Heart right ventricle (tissue), 16 donors: ENCODE data around the gene USO1. TPM values are rescaled to one million over a fixed set of nuclear protein-coding genes. Genes with fewer than 3 reads are reported as not detected.
A peak's percentile ranks its signal among the peaks of the same experiment; 100 is the strongest.
"Not testable (repeated sequence)": the region's sequence is repeated elsewhere in the genome, so short reads cannot be mapped to it uniquely, and the experiment has no call there.

Experiments used
- ATAC-seq, 8 donors: fragments of 200-7000 bp; cut with Tn5 transposase; one replicate each; pipeline ENCODE4 v1.9.1; 2020; ENCODE audit warnings: mild to moderate bottlenecking in 8 of 8, moderate library complexity in 8 of 8, moderate number of reproducible peaks in 1 of 8
- DNase-seq, 2 donors: peaks; one replicate each; pipeline ENCODE4 v3.0.0-alpha.2; 2020
- H3K27ac ChIP-seq, 10 donors: fragments of 200-600 bp; sonication (generic) in 2 of 10; one replicate each; pipeline versions ENCODE4 v1.5.0 to v1.8.0; 2020 to 2022; ENCODE audit warnings: mild to moderate bottlenecking in 3 of 10
- H3K27me3 ChIP-seq, 7 donors: fragments of 200-600 bp; one replicate each; pipeline ENCODE4 v1.8.0; 2021 to 2022; ENCODE audit warnings: mild to moderate bottlenecking in 2 of 7
- H3K36me3 ChIP-seq, 9 donors: fragments of 200-600 bp; sonication (generic) in 1 of 9; one replicate each; pipeline versions ENCODE4 v1.5.0 to v1.8.0; 2020 to 2022; ENCODE audit warnings: mild to moderate bottlenecking in 2 of 9
- H3K4me1 ChIP-seq, 9 donors: fragments of 200-600 bp; sonication (generic) in 1 of 9; one replicate each; pipeline versions ENCODE4 v1.5.0 to v1.8.0; 2020 to 2022; ENCODE audit warnings: mild to moderate bottlenecking in 4 of 9
- H3K4me3 ChIP-seq, 10 donors: fragments of 200-600 bp; sonication (generic) in 2 of 10; one replicate each; pipeline versions ENCODE4 v1.5.0 to v1.8.0; 2020 to 2022; ENCODE audit warnings: mild to moderate bottlenecking in 7 of 10, moderate library complexity in 2 of 10
- H3K9me3 ChIP-seq, 11 donors: fragments of 200-600 bp in 10 of 11; sonication (generic) in 2 of 11; one replicate each; pipeline versions ENCODE4 v1.5.0 to v1.8.0; 2013 to 2022; ENCODE audit warnings: mild to moderate bottlenecking in 2 of 11, control low read depth in 1 of 11, moderate library complexity in 1 of 11
- CTCF ChIP-seq, 9 donors: fragments of 200-600 bp; sonication (generic) in 2 of 9; IDR thresholded peaks; one replicate each; pipeline versions ENCODE4 v1.5.0 to v1.8.0; 2021 to 2022; ENCODE audit warnings: antibody characterized with exemption in 9 of 9, mild to moderate bottlenecking in 5 of 9, moderate library complexity in 1 of 9
- WGBS, 2 donors: extraction: QIAGEN DNeasy Blood & Tissue Kit; methylation state at CpG; one replicate each; pipeline ENCODE4 v1.1.7; 2013; ENCODE audit warnings: inconsistent platforms in 1 of 2; 5-methylcytosine and 5-hydroxymethylcytosine counted together
- intact Hi-C, 10 donors: fragments of 100-400 bp; cut with DNase I; formaldehyde crosslinking; loops; one replicate each; pipeline versions ENCODE4 v1.11.1 to v1.14.2; 2022
- polyA plus RNA-seq, 2 donors: library from polyadenylated mRNA; stranded (reverse); fragments of 200-250 nt; gene quantifications; one replicate each; pipeline ENCODE4 v1.2.3, GENCODE V29; 2013
- total RNA-seq, 10 donors: library from RNA; stranded (reverse); fragmentation: NEBNext Ultra II Directional in 3 of 10; extraction: Animal tissue kit (Norgen Biotek cat#: 25700) in 3 of 10; gene quantifications; one replicate each; pipeline versions ENCODE4 v1.2.1 to v1.2.4, GENCODE V29; 2021 to 2023
- donor health status: Arrhythmogenic right ventricular cardiomyopathy.
- donor health status: ischemic (EF 13 %, LVEDD 7.1; RV severe dilation, severe dysfunction).
- donor health status: healthy with polysubstance abuse.
- donor health status: DM: no; HTN: yes; CAD: no.
- donor health status: DM: no; HTN: no; CAD: no.
- donor health status: ischemic (EF 25% LVEDD 6.9; RV normal size, moderate dysfunction).
- donor health status: ischemic (EF 25% LVEDD 5.7; RV mildly dilated, moderate dysfunction).
- donor health status: healthy.
- donor health status: DM: yes; HTN: yes; CAD: no.
- donor health status: Ischemic cardiomyopathy.
- donor health status: ischemic (EF 35%, LVEDD 5.7; RV mildly dilated, moderate dysfunction).
- donor health status: nonischemic (EF 11% LVEDD 7.7; RV severe dilation, severe dysfunction).
- donor health status: DM: yes; HTN: yes; CAD: no.
- donor health status: PGD.
- donor health status: ischemic (EF 29% LVEDD 5.4; RV normal size, mild dysfunction).
- donor health status: nonischemic (EF 23%, LVEDD 6.1; RV moderate dilation, normal function).

Gene USO1
- total and polyA plus RNA-seq, 12 donors: 43.8 to 98.7 (median 79.6) TPM

GRCh38 chr4:75722417-75722816 is 2.0 kb upstream of the USO1 start:
- no peaks in the 10 kb centered on the region for H3K9me3 ChIP-seq
- 39% methylated on average over 3 of the region's 3 CpGs for WGBS, 2 donors
- intact Hi-C loops: loop anchor here in 6 of 10 donors (5.0 to 10.0 kb wide), 4 partner anchors 48 to 208 kb away; partner anchors contain the start of genes G3BP2 (in 4 of the 6), RCHY1 (in 1 of the 6) and THAP6 (in 1 of the 6)
- no peak for TF ChIP-seq CTCF (IDR thresholded peaks at IDR 0.05)
- DNase-seq (no peak), ATAC-seq (no peak)
- no peaks in the 10 kb centered on the region for H3K27me3 ChIP-seq
- peak overlapping the region in 2 of 10 donors; percentile 96 to 99 for H3K4me3 ChIP-seq
- peaks cover 0 to 42% (median 37%) of the 10 kb centered on the region in 9 donors for H3K4me1 ChIP-seq
- peaks cover 0 to 10% (median 0%) of the 10 kb centered on the region in 9 donors for H3K36me3 ChIP-seq
- H3K27ac ChIP-seq: peak overlapping the region in 7 of 10 donors; percentile 92 to 99 (median 97)

- TF ChIP-seq CTCF (IDR thresholded peaks at IDR 0.05): no peak
- H3K4me3 ChIP-seq: peak overlapping the region; percentile 41 to 99 (median 88)
- H3K36me3 ChIP-seq: peaks cover 0 to 5% (median 0%) of the 10 kb centered on the region in 9 donors
- DNase-seq (no peak), ATAC-seq (peak in 1 of 8 donors; percentile 11)
- H3K27ac ChIP-seq: peak overlapping the region in 9 of 10 donors; percentile 91 to 99 (median 97)
- peaks cover 3 to 52% (median 43%) of the 10 kb centered on the region in 9 donors for H3K4me1 ChIP-seq
- H3K9me3 ChIP-seq: no peaks in the 10 kb centered on the region
- intact Hi-C loops: loop anchor here (1.0 to 10.0 kb wide), 7 partner anchors 21 to 209 kb away; partner anchors contain the start of genes G3BP2 (in 10 of the 10), RCHY1 (in 1 of the 10) and THAP6 (in 1 of the 10)
- no peaks in the 10 kb centered on the region for H3K27me3 ChIP-seq
- 0% methylated on average over 6 of the region's 6 CpGs for WGBS, 2 donors
Measured at GRCh38 chr4:75723163-75724065, 963 bp upstream of the USO1 start.

GRCh38 chr4:75724867-75725724 is 719 bp downstream of the USO1 start:
- DNase-seq: peak; percentile 71 to 73
- H3K27ac ChIP-seq: peak overlapping the region; percentile 64 to 99 (median 97)
- no peaks in the 10 kb centered on the region for H3K27me3 ChIP-seq
- peaks cover 3 to 66% (median 52%) of the 10 kb centered on the region in 9 donors for H3K4me1 ChIP-seq
- TF ChIP-seq CTCF (IDR thresholded peaks at IDR 0.05): no peak
- intact Hi-C loops: loop anchor here (1.0 to 10.0 kb wide), 7 partner anchors 20 to 210 kb away; partner anchors contain the start of genes G3BP2 (in 10 of the 10), RCHY1 (in 1 of the 10) and THAP6 (in 1 of the 10)
- WGBS, 2 donors: 1% methylated on average over 50 of the region's 50 CpGs
- H3K36me3 ChIP-seq: no peaks in the 10 kb centered on the region
- no peaks in the 10 kb centered on the region for H3K9me3 ChIP-seq
- H3K4me3 ChIP-seq: peak overlapping the region; percentile 69 to 99 (median 89)
- peak; percentile 72 to 86 (median 78) for ATAC-seq

DNA sequence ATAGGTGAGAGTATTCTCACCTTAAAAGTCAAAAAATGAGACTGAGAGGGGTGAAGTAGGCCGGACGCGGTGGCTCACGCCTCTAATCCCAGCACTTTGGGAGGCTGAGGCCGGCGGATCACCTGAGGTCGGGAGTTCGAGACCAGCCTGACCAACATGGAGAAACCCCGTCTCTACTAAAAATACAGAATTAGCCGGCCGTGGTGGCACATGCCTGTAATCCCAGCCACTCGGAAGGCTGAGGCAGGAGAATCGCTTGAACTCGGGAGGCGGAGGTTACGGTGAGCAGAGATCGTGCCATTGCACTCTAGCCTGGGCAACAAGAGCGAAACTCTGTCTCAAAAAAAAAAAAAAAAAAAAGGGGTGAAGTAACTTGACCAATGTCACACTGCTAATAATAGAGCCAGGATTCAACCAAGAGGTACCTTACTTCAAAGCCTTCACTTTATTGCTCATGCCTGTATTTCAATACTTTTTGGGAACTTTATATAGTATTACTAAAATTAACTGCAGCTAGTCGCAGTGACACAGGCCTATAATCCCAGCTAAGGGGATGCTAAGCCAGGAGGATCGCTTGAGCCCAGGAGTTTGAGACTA is 1.7 kb downstream of the USO1 start:
- 53 to 56% methylated on average over 20 of the region's 20 CpGs for WGBS, 2 donors
- H3K27me3 ChIP-seq, DNase-seq, H3K9me3 ChIP-seq, H3K36me3 ChIP-seq, ATAC-seq: not testable (repeated sequence)
- peak overlapping the region; percentile 76 to 99 (median 97) for H3K27ac ChIP-seq
- peaks cover 3 to 75% (median 61%) of the 10 kb centered on the region in 9 donors for H3K4me1 ChIP-seq
- peak overlapping the region; percentile 69 to 99 (median 89) for H3K4me3 ChIP-seq
- intact Hi-C loops: loop anchor here in 7 of 10 donors (2.0 to 10.0 kb wide), 4 partner anchors 19 to 211 kb away; partner anchors contain the start of genes G3BP2 (in 5 of the 7), RCHY1 (in 1 of the 7) and THAP6 (in 1 of the 7)
